GM21723 (cell line): ENCODE measurements around the gene ABCC12.
A peak's percentile ranks its signal among the peaks of the same experiment; 100 is the strongest.

Experiments used
- ATAC-seq: cut with Tn5 transposase; IDR thresholded peaks from one replicate; pipeline ENCODE4 v1.9.1; 2021; ENCODE audit warnings: mild to moderate bottlenecking, moderate library complexity; ENCODE audit not compliant: unreplicated experiment

ABCC12 gene

DNA sequence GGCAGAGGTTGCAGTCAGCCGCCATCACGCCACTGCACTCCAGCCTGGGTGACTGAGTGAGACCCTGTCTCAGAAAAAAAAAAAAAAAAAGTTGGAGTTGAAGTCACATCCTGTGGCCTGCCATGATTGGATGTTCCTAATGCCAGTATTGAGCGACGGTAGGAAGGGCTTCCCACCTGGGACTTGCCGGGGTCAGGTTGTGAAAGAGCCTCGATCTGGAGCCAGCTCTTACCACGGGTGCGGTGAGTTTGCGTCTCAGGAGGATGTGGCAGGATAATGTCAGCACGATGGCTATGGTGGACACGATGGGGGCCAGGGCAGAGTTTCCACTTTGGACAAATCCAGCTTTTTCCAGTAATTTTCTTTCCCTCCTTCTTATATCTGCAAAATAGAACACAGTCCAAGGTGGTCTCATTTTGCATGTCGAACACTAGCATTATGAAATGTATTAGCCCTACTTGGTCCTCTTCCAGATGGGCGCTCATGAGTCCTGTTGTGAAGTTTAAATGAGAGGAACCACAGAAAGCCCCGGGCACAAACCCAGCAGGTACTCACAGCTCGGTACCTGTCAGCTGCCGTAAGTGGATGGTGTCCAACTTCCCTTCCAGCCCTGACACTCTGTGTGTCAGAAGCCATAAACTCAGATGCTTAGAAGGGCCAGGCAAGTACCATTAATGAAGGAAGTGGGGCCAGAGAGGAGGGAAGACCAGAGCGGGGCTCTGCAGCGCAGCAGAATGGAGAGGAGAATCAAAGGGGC is 22.2 kb downstream of the ABCC12 start:
- ATAC-seq = no peak

DNA sequence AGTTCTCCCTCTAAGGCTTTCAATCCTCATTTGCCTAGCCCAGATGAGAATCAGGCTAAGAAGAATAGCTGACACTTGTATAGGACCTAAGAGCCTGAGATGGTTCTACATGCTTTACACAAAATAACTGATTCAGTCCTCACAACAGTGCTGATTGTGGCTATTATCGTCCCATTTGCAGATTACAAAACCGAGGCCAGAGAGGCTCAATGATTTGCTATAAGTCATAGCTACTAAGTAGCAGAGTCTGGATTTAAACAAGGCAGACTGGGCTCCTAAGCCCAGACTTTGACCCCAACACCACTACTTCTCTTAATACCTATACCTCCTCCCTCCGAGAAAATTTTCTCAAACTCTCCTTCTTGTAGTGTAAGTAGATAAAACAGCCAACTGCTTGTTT is 23.1 kb downstream of the ABCC12 start:
- no peak for ATAC-seq

DNA sequence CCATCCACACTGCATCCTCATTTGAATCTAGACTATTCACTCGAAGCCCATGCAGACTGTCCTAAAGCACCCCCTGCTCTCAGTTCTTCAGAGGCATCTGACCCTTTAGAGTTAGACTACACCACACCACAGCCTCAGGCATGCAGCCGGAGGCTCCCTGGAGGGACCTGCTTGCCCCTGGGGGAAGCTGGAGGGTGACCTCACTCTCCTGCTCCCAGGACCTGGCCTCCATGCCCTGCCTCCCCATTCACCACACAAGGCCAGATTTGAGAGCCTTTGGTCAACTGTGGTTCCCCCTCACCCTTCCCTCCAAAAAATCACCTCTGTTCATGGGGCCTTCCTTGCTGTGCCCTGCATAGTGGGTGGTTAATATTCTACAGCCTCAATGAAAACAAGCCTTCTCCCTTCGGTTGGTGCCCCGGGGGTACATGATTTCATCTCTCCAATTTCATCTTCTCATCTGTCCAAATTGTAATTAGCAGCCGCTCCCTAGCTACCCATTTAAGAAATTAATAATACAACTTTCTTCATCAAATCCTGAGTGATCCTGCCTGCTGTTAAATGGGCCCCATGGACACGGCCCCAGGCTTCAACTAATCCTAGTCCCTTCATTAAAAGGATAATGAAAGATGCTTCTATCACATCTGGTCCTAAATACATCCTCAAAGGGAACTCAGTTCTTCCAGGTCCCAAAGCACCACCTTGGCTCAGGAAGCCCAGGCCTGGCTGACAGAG is 24.4 kb downstream of the ABCC12 start:
- ATAC-seq = no peak

DNA sequence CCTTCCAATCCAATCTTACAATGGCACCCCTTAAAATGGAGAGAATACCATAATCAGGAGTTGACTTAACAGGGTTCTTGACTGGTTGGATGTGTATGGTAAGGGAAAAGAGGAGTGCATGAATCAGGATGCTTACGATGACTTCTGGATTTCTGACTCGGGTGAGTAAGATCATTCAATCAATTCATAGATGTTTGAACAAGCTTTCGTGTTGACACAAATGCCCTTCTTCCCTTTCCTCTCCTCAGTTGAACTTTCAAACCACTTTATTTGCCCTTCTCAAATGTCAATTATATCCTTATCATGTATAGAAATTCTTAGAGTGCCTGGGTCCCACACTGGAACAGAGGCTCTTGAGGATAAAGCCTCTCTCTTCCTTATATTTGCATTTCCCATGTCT is 25.9 kb downstream of the ABCC12 start:
- no peak for ATAC-seq

DNA sequence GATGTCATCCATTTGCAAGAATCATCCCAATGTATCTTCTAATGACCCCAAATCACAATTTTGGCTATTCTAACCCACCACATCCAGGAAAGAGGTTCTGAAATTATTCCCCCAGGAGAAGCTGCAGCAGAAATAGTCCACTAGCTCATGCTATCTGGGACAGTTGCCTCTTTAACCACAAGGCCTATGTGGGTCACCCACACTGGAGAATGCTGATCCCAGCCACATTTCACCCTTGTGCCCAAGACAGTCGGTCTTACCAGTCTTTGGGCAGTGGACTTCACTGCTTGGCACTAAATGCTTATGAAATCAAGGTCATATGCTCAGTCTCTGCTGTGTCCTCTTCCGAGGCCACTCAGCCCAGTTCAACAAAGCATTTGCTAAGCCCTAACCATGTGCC is 27.0 kb downstream of the ABCC12 start:
- ATAC-seq = no peak

DNA sequence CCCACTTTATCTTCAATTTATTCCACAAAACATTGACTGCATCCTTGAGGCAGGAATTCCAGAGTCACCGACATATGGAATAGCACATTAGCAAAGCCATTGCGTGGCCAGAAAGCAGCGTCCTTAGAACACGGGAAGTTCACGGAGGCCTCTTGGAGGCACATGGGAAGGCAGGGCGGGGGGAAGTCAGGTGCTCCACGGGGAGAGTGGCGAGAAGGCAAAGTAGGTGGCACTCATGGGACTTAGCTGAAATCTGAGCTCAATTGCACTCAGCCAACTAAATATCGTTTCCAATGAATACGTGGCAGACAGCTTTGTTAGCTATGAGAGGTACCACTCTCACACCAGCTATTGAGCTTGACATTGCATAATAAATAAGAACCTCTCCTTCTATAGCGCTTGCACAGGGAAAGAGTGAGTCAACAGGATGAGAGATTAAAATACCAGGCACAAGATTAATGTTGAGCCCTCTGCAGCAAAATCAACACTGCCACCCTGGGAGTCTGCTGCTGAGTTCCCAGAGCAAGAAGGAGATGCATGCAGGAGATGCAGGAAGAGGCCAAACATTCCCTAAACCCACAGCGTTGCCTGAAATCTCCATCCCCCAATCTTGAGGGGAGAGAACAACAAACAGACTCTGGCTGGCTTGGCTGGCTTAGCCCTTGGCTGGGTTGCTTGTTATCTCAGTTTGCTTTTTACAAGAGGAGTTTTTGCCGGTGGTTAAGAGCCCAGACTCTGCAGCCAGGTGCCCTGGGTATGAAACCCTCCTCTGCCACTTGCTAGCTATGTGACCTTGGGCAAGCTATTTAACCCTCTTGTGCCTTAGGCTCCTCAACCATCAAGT is 28.8 kb downstream of the ABCC12 start:
- ATAC-seq = no peak

DNA sequence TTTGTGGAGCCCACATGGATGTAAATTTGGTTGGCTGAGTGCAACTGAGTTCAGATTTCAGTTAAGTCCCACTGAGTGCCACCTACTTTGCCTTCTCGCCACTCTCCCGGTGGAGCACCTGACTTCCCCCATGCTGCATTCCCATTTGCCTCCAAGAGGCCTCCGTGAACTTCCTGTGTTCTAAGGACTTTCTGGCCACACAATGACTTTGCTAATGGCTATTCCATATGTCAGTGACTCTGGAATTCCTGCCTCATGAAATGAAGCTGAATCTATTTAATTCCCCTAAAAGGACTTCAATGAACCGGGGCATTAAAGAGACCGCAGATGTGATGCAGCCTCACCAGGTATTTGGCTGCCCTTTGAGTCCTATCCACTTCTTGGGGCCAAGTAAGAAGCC is 29.9 kb downstream of the ABCC12 start:
- ATAC-seq = no peak

GRCh38 chr16:48124266-48124665 is 31.5 kb downstream of the ABCC12 start:
- no peak for ATAC-seq

DNA sequence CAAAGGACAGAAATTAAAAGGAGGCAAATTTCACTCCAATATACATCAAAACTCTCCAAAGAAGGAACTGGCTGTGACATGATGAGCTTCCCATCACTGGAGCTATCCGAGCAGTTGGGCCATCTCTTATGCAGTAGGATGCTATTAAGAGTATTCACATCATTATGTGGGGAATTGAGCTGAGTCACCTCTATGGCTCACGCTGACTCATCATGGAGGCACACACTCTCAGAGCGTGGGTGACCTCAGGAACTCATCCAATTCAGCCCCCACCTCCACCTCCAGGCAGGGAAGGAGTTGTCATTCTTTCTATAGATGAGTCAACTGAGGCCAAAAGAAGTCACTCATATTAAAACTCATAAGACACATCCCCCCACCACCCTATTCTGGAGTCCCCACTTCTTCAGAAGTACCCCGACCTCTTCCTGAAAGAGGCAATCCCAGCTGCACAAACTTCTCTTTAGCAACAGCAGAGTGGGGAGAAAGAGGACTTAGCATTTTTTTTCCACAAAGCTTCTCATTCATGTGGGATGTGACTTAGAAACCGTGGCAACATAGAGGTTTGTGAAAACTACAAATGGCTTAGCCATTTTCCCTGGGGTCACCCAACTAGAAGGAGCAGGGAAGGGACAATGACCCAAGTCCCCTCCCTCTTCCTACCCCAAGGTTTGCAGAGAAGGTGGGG is 32.5 kb downstream of the ABCC12 start:
- ATAC-seq = peak; percentile 72

GRCh38 chr16:48121276-48121675 is 34.5 kb downstream of the ABCC12 start:
- no peak for ATAC-seq

DNA sequence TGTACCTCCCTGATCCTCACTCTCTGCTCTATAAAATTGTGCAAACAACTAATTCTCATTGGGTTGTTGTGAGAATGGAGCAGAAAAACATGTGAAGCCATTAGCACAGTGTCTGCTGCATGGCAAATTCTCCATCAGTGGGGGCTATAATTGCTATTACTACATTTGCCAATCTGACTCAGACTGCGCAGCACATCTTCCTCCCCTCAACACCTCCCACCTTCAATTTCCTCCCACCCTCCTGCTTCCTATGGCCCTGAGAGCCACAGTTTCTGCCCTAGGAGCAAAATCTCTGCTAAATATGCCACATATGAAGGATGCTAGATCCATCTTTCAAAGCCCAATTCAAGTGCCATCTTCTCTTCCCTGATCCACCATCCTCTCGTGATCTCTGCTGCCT is 37.0 kb downstream of the ABCC12 start:
- no peak for ATAC-seq

- peak; percentile 78 for ATAC-seq
Measured at GRCh38 chr16:48117217-48118105, 38.3 kb downstream of the ABCC12 start.

DNA sequence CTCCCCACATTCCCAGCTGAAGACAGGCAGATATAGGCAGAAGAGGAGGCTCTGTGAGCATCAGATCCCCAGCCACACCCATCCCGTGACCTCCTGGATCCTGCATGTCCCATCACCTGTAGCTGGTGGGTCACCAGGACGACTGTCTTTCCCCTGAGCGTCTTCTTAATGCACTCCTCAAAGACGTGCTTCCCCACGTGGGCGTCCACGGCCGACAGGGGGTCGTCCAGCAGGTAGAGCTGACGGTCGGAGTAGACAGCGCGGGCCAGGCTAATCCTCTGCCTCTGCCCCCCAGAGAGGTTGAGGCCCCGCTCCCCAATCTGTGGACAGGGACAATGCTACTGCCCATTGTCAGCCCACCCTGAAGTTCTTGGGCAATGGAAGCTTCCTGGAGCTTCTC is 40.5 kb downstream of the ABCC12 start:
- no peak for ATAC-seq

- ATAC-seq = no peak
Measured at GRCh38 chr16:48114410-48114809, 41.4 kb downstream of the ABCC12 start.

DNA sequence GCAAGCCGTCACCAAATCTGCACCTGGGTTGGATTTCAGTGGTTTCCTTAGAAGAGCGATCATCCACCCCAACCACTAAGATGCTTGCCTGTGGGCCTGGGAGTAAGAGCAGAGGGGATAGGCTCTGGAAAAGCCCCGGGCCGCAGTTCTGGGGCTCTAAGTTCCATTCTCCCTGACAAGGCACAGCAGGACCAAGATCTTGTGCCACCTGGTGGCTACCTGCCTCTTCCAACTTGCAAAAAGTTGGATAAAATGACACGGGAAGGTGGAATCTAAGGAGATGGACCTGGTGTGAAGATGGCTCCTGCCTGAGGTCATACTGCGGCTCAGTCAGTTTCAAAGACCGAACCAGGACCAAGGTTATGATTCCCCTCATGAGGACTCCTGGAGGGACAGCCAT is 42.3 kb downstream of the ABCC12 start:
- ATAC-seq = no peak

DNA sequence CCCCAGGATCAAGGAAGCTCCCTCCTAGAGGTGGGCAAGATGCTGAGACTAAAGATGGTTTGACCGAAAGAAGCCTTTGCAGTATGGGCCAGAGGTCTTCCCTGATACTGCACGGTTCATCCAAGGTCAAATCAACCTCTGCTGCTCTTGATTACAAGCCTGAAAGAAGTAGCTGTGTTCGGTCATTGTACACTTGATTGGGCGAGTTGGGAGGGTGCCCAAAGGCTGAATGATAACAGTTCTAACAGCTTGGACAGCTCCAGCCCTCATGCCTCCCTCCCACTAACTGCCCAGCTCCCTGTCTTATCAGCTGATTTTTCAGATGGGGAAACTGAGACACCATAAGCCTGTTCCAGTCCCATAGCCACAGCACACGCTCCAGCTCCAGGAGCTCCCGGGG is 42.8 kb downstream of the ABCC12 start:
- ATAC-seq = no peak

DNA sequence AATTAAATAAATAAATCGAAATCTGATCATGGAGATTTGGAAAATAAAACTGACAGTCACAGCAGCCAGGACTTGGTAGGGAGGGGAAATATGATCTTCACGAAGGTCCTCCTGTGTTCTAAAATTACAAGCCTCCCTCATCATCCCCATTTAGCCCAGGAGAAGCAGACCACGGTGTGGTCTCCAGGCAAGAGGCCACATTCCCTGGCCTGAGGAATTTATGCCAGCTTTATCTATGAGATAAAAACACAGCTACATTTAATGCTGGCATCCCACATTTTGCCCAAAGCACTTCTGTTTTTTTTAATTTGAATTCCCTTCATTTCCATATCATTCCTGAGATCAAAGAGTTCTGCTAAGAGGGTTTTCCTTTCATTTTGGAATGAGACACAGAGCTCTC is 43.2 kb downstream of the ABCC12 start:
- no peak for ATAC-seq

DNA sequence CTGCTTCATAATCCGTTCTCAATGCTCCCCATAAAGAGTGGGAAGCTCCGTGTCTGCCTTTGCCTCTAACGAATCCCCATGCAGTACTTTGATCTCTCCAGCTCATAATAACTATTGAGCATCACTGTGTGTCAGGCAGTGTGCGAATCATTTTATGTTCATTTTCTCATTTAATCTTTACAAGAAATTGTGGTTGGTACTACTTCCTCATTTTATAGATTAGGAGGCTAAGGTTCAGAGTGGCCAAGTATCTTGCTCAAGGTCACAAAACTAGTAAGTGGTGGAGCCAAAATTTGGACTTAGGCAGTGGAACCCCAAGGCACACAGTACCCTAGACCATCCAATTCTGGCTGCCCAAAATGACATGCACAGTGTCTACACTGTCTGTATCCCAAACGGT is 44.8 kb downstream of the ABCC12 start:
- ATAC-seq = no peak

GRCh38 chr16:48110000-48110399 is 45.8 kb downstream of the ABCC12 start:
- ATAC-seq = no peak

DNA sequence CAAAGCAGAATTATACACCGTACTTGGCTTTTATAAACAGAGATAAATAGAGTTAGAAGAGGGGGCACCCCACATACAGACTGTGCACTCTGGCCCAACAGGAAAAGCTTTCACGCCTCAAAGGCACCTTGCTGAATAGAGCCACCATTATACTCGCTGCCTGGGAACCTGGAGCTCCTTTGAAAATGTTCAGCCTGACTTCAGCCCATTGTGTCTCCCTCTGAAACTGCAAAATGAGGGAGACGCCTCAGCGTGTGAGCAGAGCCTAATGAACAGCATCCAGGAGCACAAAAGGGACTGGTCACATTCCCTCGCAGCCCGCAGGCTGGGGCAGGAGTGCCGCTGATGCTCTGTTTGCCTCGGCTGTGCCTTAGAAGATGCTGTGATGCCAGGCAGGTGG is 46.3 kb downstream of the ABCC12 start:
- no peak for ATAC-seq
